HEK293 (cell line): ENCODE measurements around the gene CFAP410.
A peak's percentile ranks its signal among the peaks of the same experiment; 100 is the strongest.

ENCODE experiments used
- CTCF ChIP-seq: fragments of 450-650 bp; formaldehyde crosslinking; IDR thresholded peaks from 2 replicates; pipeline ENCODE4 v1.5.1; 2016; ENCODE audit warnings: missing biosample characterization, missing genetic modification characterization
- GLIS1 ChIP-seq: fragments of 450-650 bp; formaldehyde crosslinking; IDR thresholded peaks from 2 replicates; pipeline ENCODE4 v1.5.1; 2016; ENCODE audit warnings: missing biosample characterization, missing genetic modification characterization
- RBAK ChIP-seq: fragments of 450-650 bp; formaldehyde crosslinking; IDR thresholded peaks from 2 replicates; pipeline ENCODE4 v1.5.1; 2016; ENCODE audit warnings: missing biosample characterization, missing genetic modification characterization
- SETDB1 ChIP-seq: IDR thresholded peaks from one replicate; pipeline ENCODE4 v1.6.1; 2017; ENCODE audit warnings: mild to moderate bottlenecking, low read length, moderate library complexity, mixed read lengths; ENCODE audit not compliant: insufficient read length
- SP3 ChIP-seq: fragments of 450-650 bp; formaldehyde crosslinking; IDR thresholded peaks from 2 replicates; pipeline ENCODE4 v1.5.1; 2016; ENCODE audit warnings: missing biosample characterization, missing genetic modification characterization
- YY2 ChIP-seq: fragments of 450-650 bp; formaldehyde crosslinking; IDR thresholded peaks from 2 replicates; pipeline ENCODE4 v1.5.1; 2016; ENCODE audit warnings: missing biosample characterization, missing genetic modification characterization
- ZBTB20 ChIP-seq: fragments of 450-650 bp; formaldehyde crosslinking; IDR thresholded peaks from 2 replicates; pipeline ENCODE4 v1.5.1; 2016; ENCODE audit warnings: missing biosample characterization, missing genetic modification characterization
- ZBTB21 ChIP-seq: fragments of 450-650 bp; formaldehyde crosslinking; IDR thresholded peaks from 2 replicates; pipeline ENCODE4 v1.5.1; 2017; ENCODE audit warnings: missing biosample characterization, missing genetic modification characterization
- ZBTB49 ChIP-seq: fragments of 450-650 bp; formaldehyde crosslinking; IDR thresholded peaks from 2 replicates; pipeline ENCODE4 v1.5.1; 2016; ENCODE audit warnings: missing biosample characterization, missing genetic modification characterization, low read depth
- ZFHX2 ChIP-seq: fragments of 450-650 bp; formaldehyde crosslinking; conservative IDR thresholded peaks from 2 replicates; pipeline ENCODE4 v1.5.1; 2016; ENCODE audit warnings: missing biosample characterization, missing genetic modification characterization
- ZFP37 ChIP-seq: fragments of 450-650 bp; formaldehyde crosslinking; IDR thresholded peaks from 2 replicates; pipeline ENCODE4 v1.5.1; 2016; ENCODE audit warnings: missing biosample characterization, missing genetic modification characterization
- ZIC2 ChIP-seq: fragments of 450-650 bp; formaldehyde crosslinking; IDR thresholded peaks from 2 replicates; pipeline ENCODE4 v1.5.1; 2016; ENCODE audit warnings: missing biosample characterization, missing genetic modification characterization
- ZNF112 ChIP-seq: fragments of 450-650 bp; formaldehyde crosslinking; IDR thresholded peaks from 2 replicates; pipeline ENCODE4 v1.5.0; 2017; ENCODE audit warnings: missing biosample characterization, missing genetic modification characterization
- ZNF121 ChIP-seq: fragments of 450-650 bp; formaldehyde crosslinking; IDR thresholded peaks from 2 replicates; pipeline ENCODE4 v1.5.1; 2016; ENCODE audit warnings: missing biosample characterization, missing genetic modification characterization
- ZNF132 ChIP-seq: fragments of 450-650 bp; formaldehyde crosslinking; IDR thresholded peaks from 2 replicates; pipeline ENCODE4 v1.5.1; 2017; ENCODE audit warnings: missing biosample characterization, missing genetic modification characterization, borderline replicate concordance
- ZNF16 ChIP-seq: fragments of 450-650 bp; formaldehyde crosslinking; IDR thresholded peaks from 2 replicates; pipeline ENCODE4 v1.5.1; 2016; ENCODE audit warnings: low read depth, missing biosample characterization, missing genetic modification characterization
- ZNF274 ChIP-seq, 2 experiments: fragments of 200-500 bp in 1 of 2; fragments of 450-650 bp in 1 of 2; sonication (Bioruptor generic) in 1 of 2; formaldehyde crosslinking in 1 of 2; IDR thresholded peaks; 2 replicates each; pipeline versions ENCODE4 v1.5.1 to v1.6.1; 2014 to 2016; ENCODE audit warnings: borderline replicate concordance in 1 of 2, inconsistent platforms in 1 of 2, low read length in 1 of 2, missing biosample characterization in 1 of 2, missing genetic modification characterization in 1 of 2
- ZNF280C ChIP-seq: fragments of 450-650 bp; formaldehyde crosslinking; IDR thresholded peaks from 2 replicates; pipeline ENCODE4 v1.5.1; 2016; ENCODE audit warnings: missing biosample characterization, missing genetic modification characterization
- ZNF280D ChIP-seq: fragments of 450-650 bp; formaldehyde crosslinking; IDR thresholded peaks from 2 replicates; pipeline ENCODE4 v1.5.1; 2016; ENCODE audit warnings: missing biosample characterization, missing genetic modification characterization
- ZNF473 ChIP-seq: fragments of 450-650 bp; formaldehyde crosslinking; IDR thresholded peaks from 2 replicates; pipeline ENCODE4 v1.5.1; 2017; ENCODE audit warnings: missing biosample characterization, missing genetic modification characterization
- ZNF513 ChIP-seq: fragments of 450-650 bp; IDR thresholded peaks from 2 replicates; pipeline ENCODE4 v1.5.1; 2018; ENCODE audit warnings: missing biosample characterization, missing genetic modification characterization
- ZNF514 ChIP-seq: fragments of 450-650 bp; formaldehyde crosslinking; IDR thresholded peaks from 2 replicates; pipeline ENCODE4 v1.5.1; 2016; ENCODE audit warnings: missing biosample characterization, missing genetic modification characterization
- ZNF521 ChIP-seq: fragments of 450-650 bp; formaldehyde crosslinking; IDR thresholded peaks from 2 replicates; pipeline ENCODE4 v1.5.1; 2017; ENCODE audit warnings: missing biosample characterization, mild to moderate bottlenecking, missing genetic modification characterization
- ZNF529 ChIP-seq: fragments of 450-650 bp; formaldehyde crosslinking; IDR thresholded peaks from 2 replicates; pipeline ENCODE4 v1.5.1; 2017; ENCODE audit warnings: missing genetic modification characterization, missing biosample characterization; ENCODE audit not compliant: insufficient replicate concordance
- ZNF596 ChIP-seq: fragments of 450-650 bp; IDR thresholded peaks from 2 replicates; pipeline ENCODE4 v1.5.0; 2018; ENCODE audit warnings: missing biosample characterization, mild to moderate bottlenecking, missing genetic modification characterization, moderate library complexity
- ZNF623 ChIP-seq: fragments of 450-650 bp; formaldehyde crosslinking; IDR thresholded peaks from 2 replicates; pipeline ENCODE4 v1.5.1; 2016; ENCODE audit warnings: missing biosample characterization, missing genetic modification characterization
- ZNF704 ChIP-seq: fragments of 450-650 bp; formaldehyde crosslinking; IDR thresholded peaks from 2 replicates; pipeline ENCODE4 v1.5.1; 2016; ENCODE audit warnings: missing biosample characterization, missing genetic modification characterization

The CFAP410 gene

GRCh38 chr21:44337941-44338895 lies 972 bp downstream of the CFAP410 start (continued):
- TF ChIP-seq ZNF529 (tag by site-specific recombination), result no peak
- no peak for TF ChIP-seq ZNF16 (tag by site-specific recombination)
- peak; percentile 46 for TF ChIP-seq SP3 (tag by site-specific recombination)
- TF ChIP-seq ZNF473 (tag by site-specific recombination), result no peak
- TF ChIP-seq ZIC2, result peak; percentile 22; the same call in 1 of the 2 replicates
- TF ChIP-seq ZNF280D, result no peak
- TF ChIP-seq ZNF274 (IDR thresholded peaks at IDR 0.05; ENCODE audit: low read length), result no peak
- TF ChIP-seq ZNF274 (tag by site-specific recombination; IDR thresholded peaks at IDR 0.05; ENCODE audit: borderline replicate concordance), result no peak
- TF ChIP-seq CTCF (tag by site-specific recombination), result peak; percentile 86
- TF ChIP-seq ZNF513 (tag by site-specific recombination), result no peak
- TF ChIP-seq ZNF280C (tag by site-specific recombination), result no peak
- TF ChIP-seq ZNF521 (tag by site-specific recombination), result no peak
- no peak for TF ChIP-seq ZNF112 (tag by site-specific recombination)
- no peak for TF ChIP-seq ZNF121 (tag by site-specific recombination)
- TF ChIP-seq YY2, result no peak
- TF ChIP-seq ZFP37 (tag by site-specific recombination), result no peak
- peak; percentile 77 for TF ChIP-seq ZFHX2
- TF ChIP-seq ZNF704 (tag by site-specific recombination), result no peak
- TF ChIP-seq ZNF514, result no peak
- no peak for TF ChIP-seq ZNF596 (tag by site-specific recombination)
- no peak for TF ChIP-seq ZNF623
- TF ChIP-seq ZBTB21 (tag by site-specific recombination), result no peak
- no peak for TF ChIP-seq ZNF132 (tag by site-specific recombination)
- 0 out of 2 replicates have a peak, but pooled peaks have one; percentile 38 for TF ChIP-seq ZBTB20 (tag by site-specific recombination)
- TF ChIP-seq SETDB1, result no peak
- no peak for TF ChIP-seq ZBTB49 (tag by site-specific recombination)
- no peak for TF ChIP-seq RBAK (tag by site-specific recombination)
- TF ChIP-seq GLIS1 (tag by site-specific recombination), result peak; percentile 34; the same call in 1 of the 2 replicates
